Endothelial cell (in vitro differentiated cells): ENCODE measurements around the gene SCAPER. TPM values are rescaled to one million over a fixed set of nuclear protein-coding genes. Genes with fewer than 3 reads are reported as not detected.

ENCODE experiments used
- DNase-seq: peaks from one replicate; pipeline ENCODE4 v3.0.0; 2021; ENCODE audit warnings: low spot score
- H3K27ac Mint-ChIP-seq: one replicate; pipeline ENCODE4 v1.8.0; 2021; ENCODE audit warnings: mixed read lengths, inconsistent platforms; ENCODE audit not compliant: unreplicated experiment
- H3K27me3 Mint-ChIP-seq: one replicate; pipeline ENCODE4 v1.8.0; 2021; ENCODE audit warnings: mild to moderate bottlenecking, moderate library complexity, mixed read lengths, inconsistent platforms; ENCODE audit not compliant: unreplicated experiment
- H3K36me3 Mint-ChIP-seq: one replicate; pipeline ENCODE4 v1.8.0; 2021; ENCODE audit warnings: mild to moderate bottlenecking, low read depth, mixed read lengths, inconsistent platforms; ENCODE audit not compliant: unreplicated experiment
- H3K4me1 Mint-ChIP-seq: one replicate; pipeline ENCODE4 v1.8.0; 2021; ENCODE audit warnings: mild to moderate bottlenecking, mixed read lengths, inconsistent platforms; ENCODE audit not compliant: unreplicated experiment
- H3K4me3 Mint-ChIP-seq: one replicate; pipeline ENCODE4 v1.8.0; 2021; ENCODE audit warnings: mild to moderate bottlenecking, mixed read lengths, inconsistent platforms; ENCODE audit not compliant: unreplicated experiment
- H3K9me3 Mint-ChIP-seq: one replicate; pipeline ENCODE4 v1.8.0; 2021; ENCODE audit warnings: mixed read lengths, inconsistent platforms; ENCODE audit not compliant: unreplicated experiment
- CTCF ChIP-seq: fragments of 200-600 bp; sonication (generic); IDR thresholded peaks from one replicate; pipeline ENCODE4 v1.5.0; 2021; ENCODE audit warnings: antibody characterized with exemption; ENCODE audit not compliant: unreplicated experiment
- total RNA-seq: library from RNA; stranded (reverse); fragmentation: NEBNext Ultra II Directional; extraction: Animal tissue kit (Norgen Biotek cat#: 25700); gene quantifications from one replicate; pipeline ENCODE4 v1.2.1, GENCODE V29; 2021; ENCODE audit not compliant: unreplicated experiment

Gene SCAPER
- total RNA-seq, 1 donor from 2014 or later, result 18.1 TPM

GRCh38 chr15:76465728-76466127, 439.4 kb downstream of the SCAPER start:
- no peak overlapping the region for H3K4me3 Mint-ChIP-seq
- peaks cover 6% of the 10 kb centered on the region for H3K9me3 Mint-ChIP-seq
- H3K27me3 Mint-ChIP-seq, result peaks cover 1% of the 10 kb centered on the region
- H3K27ac Mint-ChIP-seq, result no peak overlapping the region
- H3K4me1 Mint-ChIP-seq, result no peaks in the 10 kb centered on the region
- H3K36me3 Mint-ChIP-seq, result peaks cover 18% of the 10 kb centered on the region
- no peak for DNase-seq
- no peak for TF ChIP-seq CTCF

GRCh38 chr15:76464247-76464646, 440.9 kb downstream of the SCAPER start:
- Mint-ChIP-seq H3K36me3 (peaks cover 18% of the 10 kb centered on the region), H3K27me3 (peaks cover 1% of the 10 kb centered on the region), H3K27ac (no peak overlapping the region), H3K9me3 (peaks cover 6% of the 10 kb centered on the region), H3K4me3 (no peak overlapping the region), H3K4me1 (no peaks in the 10 kb centered on the region)
- no peak for TF ChIP-seq CTCF
- no peak for DNase-seq

GRCh38 chr15:76460871-76461270, 444.3 kb downstream of the SCAPER start:
- no peak overlapping the region for H3K27ac Mint-ChIP-seq

GRCh38 chr15:76460347-76460746, 444.8 kb downstream of the SCAPER start:
- H3K36me3 Mint-ChIP-seq, result no peaks in the 10 kb centered on the region
- no peaks in the 10 kb centered on the region for H3K27me3 Mint-ChIP-seq
- no peak overlapping the region for H3K4me3 Mint-ChIP-seq
- TF ChIP-seq CTCF, result no peak
- no peak overlapping the region for H3K27ac Mint-ChIP-seq
- no peak for DNase-seq
- H3K9me3 Mint-ChIP-seq, result no peaks in the 10 kb centered on the region
- no peaks in the 10 kb centered on the region for H3K4me1 Mint-ChIP-seq

More at GRCh38 chr15:76460871-76461270, 444.3 kb downstream of the SCAPER start:
- Mint-ChIP-seq H3K9me3 (peaks cover 2% of the 10 kb centered on the region), H3K4me1 (no peaks in the 10 kb centered on the region), H3K27me3 (no peaks in the 10 kb centered on the region), H3K4me3 (no peak overlapping the region), H3K36me3 (peaks cover 2% of the 10 kb centered on the region)
- no peak for TF ChIP-seq CTCF
- DNase-seq, result no peak

- Mint-ChIP-seq H3K4me1 (peaks cover 11% of the 10 kb centered on the region), H3K27me3 (no peaks in the 10 kb centered on the region), H3K27ac (no peak overlapping the region)
Observed at GRCh38 chr15:76451540-76451939, 453.6 kb downstream of the SCAPER start.

More at GRCh38 chr15:76451540-76451939, 453.6 kb downstream of the SCAPER start:
- TF ChIP-seq CTCF, result no peak
- DNase-seq, result no peak
- H3K4me3 Mint-ChIP-seq, result no peak overlapping the region
- no peaks in the 10 kb centered on the region for H3K9me3 Mint-ChIP-seq
- H3K36me3 Mint-ChIP-seq, result no peaks in the 10 kb centered on the region
